Small intestine (tissue), 16 donors: Measurements from ENCODE around the gene NRROS. TPM values are rescaled to one million over a fixed set of nuclear protein-coding genes. Genes with fewer than 3 reads are reported as not detected.
"Not testable (repeated sequence)": the region's sequence is repeated elsewhere in the genome, so short reads cannot be mapped to it uniquely, and the experiment has no call there.

Source experiments
- DNase-seq, 2 donors: peaks; one replicate each; pipeline versions ENCODE4 v3.0.0 to v3.0.0-alpha.2; 2013
- FAIRE-seq: peaks from 2 replicates; lab custom pipeline; 2012; peaks lifted over from hg19 to GRCh38; lab: Jason Lieb, UNC
- H3K27ac ChIP-seq, 3 donors: one replicate each; pipeline ENCODE4 v1.5.1; 2013; ENCODE audit warnings: low read length in 2 of 3, mild to moderate bottlenecking in 2 of 3, control low read depth in 1 of 3, inconsistent platforms in 1 of 3, low read depth in 1 of 3, moderate library complexity in 1 of 3
- H3K27me3 ChIP-seq, 3 donors: one replicate each; pipeline ENCODE4 v1.6.1; 2013; ENCODE audit warnings: low read length in 3 of 3, inconsistent platforms in 1 of 3; ENCODE audit not compliant: control insufficient read depth in 3 of 3, insufficient read depth in 3 of 3
- H3K36me3 ChIP-seq, 3 donors: one replicate each; pipeline ENCODE4 v1.6.1; 2013; ENCODE audit warnings: low read length in 3 of 3, inconsistent platforms in 1 of 3, low read depth in 1 of 3, mild to moderate bottlenecking in 1 of 3, moderate library complexity in 1 of 3; ENCODE audit not compliant: control insufficient read depth in 3 of 3, insufficient read depth in 2 of 3
- H3K4me1 ChIP-seq, 3 donors: one replicate each; pipeline ENCODE4 v1.6.1; 2013; ENCODE audit warnings: low read length in 2 of 3, inconsistent platforms in 1 of 3, low read depth in 1 of 3, mild to moderate bottlenecking in 1 of 3, moderate library complexity in 1 of 3; ENCODE audit not compliant: control insufficient read depth in 3 of 3, insufficient read depth in 2 of 3
- H3K4me3 ChIP-seq, 3 donors: one replicate each; pipeline ENCODE4 v1.5.1; 2013; ENCODE audit warnings: low read length in 3 of 3, control low read depth in 1 of 3, inconsistent platforms in 1 of 3, low read depth in 1 of 3, mild to moderate bottlenecking in 1 of 3, moderate library complexity in 1 of 3
- H3K9me3 ChIP-seq, 2 donors: one replicate each; pipeline ENCODE4 v1.6.1; 2013; ENCODE audit warnings: low read depth in 1 of 2, low read length in 1 of 2; ENCODE audit not compliant: control insufficient read depth in 2 of 2, insufficient read depth in 1 of 2
- WGBS, 3 donors: extraction: QIAGEN DNeasy Blood & Tissue Kit; methylation state at CpG; one replicate each; pipeline ENCODE4 v1.1.7; 2013; 5-methylcytosine and 5-hydroxymethylcytosine counted together
- long read RNA-seq, 10 donors: transcript quantifications; one replicate each; lab custom pipeline, GENCODE V29; 2026
- polyA plus RNA-seq, 4 donors: library from polyadenylated mRNA; stranded (reverse) in 3 of 4; unstranded in 1 of 4; fragments of 200-250 nt in 3 of 4; fragments of 120-200 nt in 1 of 4; gene quantifications; one replicate each; pipeline versions ENCODE4 v1.2.1 to v1.2.3, GENCODE V29; 2013
- donor health status: healthy with polysubstance abuse.
- donor health status: control.
- donor health status: control.
- donor health status: Bipolar disorder and iron deficiency.
- donor health status: healthy.

Gene NRROS
- polyA plus RNA-seq, result 1 to 10 TPM in 2 of 4 donors, under 1 TPM in 1, not detected in 1; 0.54 to 4.1 (median 1.5) TPM
- long read RNA-seq, donor 1, result 0 reads
- long read RNA-seq, donor 2, partial matches to known transcripts, result 0 of 1 reads
- long read RNA-seq, donor 2, other reads (novel, unspliced or antisense), result 0 of 1 reads
- long read RNA-seq, donor 3, result 0 reads
- long read RNA-seq, donor 4, result 0 reads
- long read RNA-seq, donor 5, result 0 reads
- long read RNA-seq, donor 6, result 0 reads
- long read RNA-seq, donor 7, result 0 reads
- long read RNA-seq, donor 8, result 0 reads
- long read RNA-seq, donor 9, partial matches to known transcripts, result 0 of 1 reads
- long read RNA-seq, donor 9, other reads (novel, unspliced or antisense), result 0 of 1 reads
- long read RNA-seq, donor 10, result 0 reads

DNA sequence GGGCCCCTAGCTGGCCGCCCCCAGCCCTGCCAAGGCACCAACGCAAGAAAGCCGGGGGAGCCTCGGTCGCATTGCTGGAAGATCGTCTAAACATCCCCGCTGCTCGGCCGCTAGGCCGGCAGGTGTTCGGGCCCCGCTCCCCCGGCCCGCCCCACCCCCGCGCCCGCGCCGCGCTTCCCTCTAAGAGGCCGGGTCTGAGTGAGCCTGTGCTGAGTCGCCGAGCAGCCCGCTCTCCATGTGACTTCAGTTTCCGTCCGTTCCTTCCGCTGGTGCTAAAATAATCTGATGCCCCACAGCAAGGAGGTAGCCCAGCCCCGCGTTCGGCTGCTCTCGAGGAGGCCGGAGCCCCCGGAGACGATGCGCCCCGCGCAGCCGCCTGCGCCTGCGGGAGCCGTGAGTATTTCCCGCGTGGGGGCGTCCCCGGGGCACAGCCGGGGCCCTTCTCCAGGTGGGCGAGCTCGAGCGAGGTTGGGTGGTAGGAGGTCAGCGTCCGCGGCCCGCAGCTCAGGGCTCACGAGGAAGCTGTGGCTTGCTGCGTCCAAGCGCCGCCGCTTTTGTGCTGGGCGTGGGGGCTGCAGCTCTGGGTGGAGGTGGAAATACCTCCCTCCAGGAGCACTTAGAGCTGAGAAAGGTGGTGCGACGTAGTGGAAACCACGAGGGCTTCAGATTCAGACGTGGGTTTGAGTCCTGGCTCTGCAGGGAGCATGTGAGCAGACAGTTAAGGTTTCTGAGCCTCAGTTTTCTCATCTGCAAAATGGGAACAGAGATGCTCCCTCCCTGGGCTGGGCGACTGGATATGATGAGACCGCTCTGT, at the start of gene NRROS:
NRROS (plus strand) TSS at position 212 of the 814 bp plus-strand sequence. CDS start 14,846 bp downstream, outside the sequence.
- H3K27me3 ChIP-seq, result peaks cover 0 to 14% (median 0%) of the 10 kb centered on the region in 3 donors
- peak within 1 kb of the TSS in 1 of 3 donors; percentile 91 for H3K27ac ChIP-seq
- 3 to 4% (median 4%) methylated on average over 60 to 65 of the region's 65 CpGs for WGBS, 3 donors
- FAIRE-seq, result no peak
- peaks cover 0 to 5% (median 3%) of the 10 kb centered on the region in 3 donors for H3K4me1 ChIP-seq
- H3K4me3 ChIP-seq, result peak within 1 kb of the TSS; percentile 5 to 59 (median 43)
- peaks cover 0 to 2% (median 0%) of the 10 kb centered on the region in 3 donors for H3K36me3 ChIP-seq
- no peaks in the 10 kb centered on the region for H3K9me3 ChIP-seq
- peak; percentile 51 to 71 for DNase-seq

GRCh38 chr3:196590279-196590678, 49.2 kb upstream of the NRROS start:
- no peak for DNase-seq
- WGBS, 3 donors, result 90 to 93% (median 90%) methylated on average over 5 of the region's 5 CpGs
- no peak for FAIRE-seq

GRCh38 chr3:196596355-196596754, 43.1 kb upstream of the NRROS start:
- H3K27me3 ChIP-seq, result peaks cover 0 to 10% (median 2%) of the 10 kb centered on the region in 3 donors
- no peak overlapping the region for H3K27ac ChIP-seq
- no peak for FAIRE-seq
- H3K9me3 ChIP-seq, result no peaks in the 10 kb centered on the region
- 34 to 44% (median 38%) methylated on average over 5 of the region's 5 CpGs for WGBS, 3 donors
- DNase-seq, result no peak
- no peak overlapping the region for H3K4me3 ChIP-seq
- no peaks in the 10 kb centered on the region for H3K4me1 ChIP-seq
- no peaks in the 10 kb centered on the region for H3K36me3 ChIP-seq

More at GRCh38 chr3:196590279-196590678, 49.2 kb upstream of the NRROS start:
- no peaks in the 10 kb centered on the region for H3K4me1 ChIP-seq
- no peak overlapping the region for H3K4me3 ChIP-seq
- H3K36me3 ChIP-seq, result peaks cover 0 to 6% (median 2%) of the 10 kb centered on the region in 3 donors
- H3K9me3 ChIP-seq, result no peaks in the 10 kb centered on the region
- H3K27ac ChIP-seq, result no peak overlapping the region
- H3K27me3 ChIP-seq, result peaks cover 0 to 2% (median 0%) of the 10 kb centered on the region in 3 donors

DNA sequence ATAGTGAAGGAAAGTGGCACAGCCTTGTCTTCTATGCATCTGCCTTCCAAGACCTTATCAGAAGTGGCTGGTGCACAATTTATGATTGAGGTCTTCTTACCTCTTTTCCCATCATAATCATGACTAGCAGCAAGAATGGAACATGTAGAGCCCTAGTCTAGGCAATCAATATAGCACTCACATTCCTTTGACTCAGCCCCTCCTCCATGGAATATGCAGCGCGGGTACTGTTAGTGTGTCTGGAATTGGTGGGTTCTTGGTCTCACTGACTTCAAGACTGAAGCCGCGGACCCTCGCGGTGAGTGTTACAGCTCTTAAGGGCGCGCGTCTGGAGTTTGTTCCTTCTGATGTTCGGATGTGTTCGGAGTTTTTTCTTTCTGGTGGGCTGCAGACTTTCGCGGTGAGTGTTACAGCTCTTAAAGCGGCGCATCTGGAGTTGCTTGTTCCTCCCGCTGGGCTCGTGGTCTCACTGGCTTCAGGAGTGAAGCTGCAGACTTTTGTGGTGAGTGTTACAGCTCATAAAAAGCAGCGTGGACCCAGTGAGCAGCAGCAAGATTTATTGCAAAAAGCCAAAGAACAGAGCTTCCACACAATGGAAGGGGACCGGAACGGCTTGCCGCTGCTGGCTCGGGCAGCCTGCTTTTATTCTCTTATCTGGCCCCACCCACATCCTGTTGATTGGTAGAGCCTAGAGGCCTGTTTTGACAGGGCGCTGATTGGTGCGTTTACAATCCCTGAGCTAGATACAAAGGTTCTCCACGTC, 41.3 kb upstream of the NRROS start:
- WGBS, 3 donors, result 54 to 74% (median 56%) methylated on average over 25 of the region's 25 CpGs
- not testable (repeated sequence) for H3K36me3 ChIP-seq, H3K27ac ChIP-seq, H3K4me1 ChIP-seq, DNase-seq, FAIRE-seq, H3K4me3 ChIP-seq, H3K9me3 ChIP-seq
- H3K27me3 ChIP-seq, result peaks cover 0 to 10% (median 2%) of the 10 kb centered on the region in 3 donors

- Histone ChIP-seq H3K4me3 (no peak overlapping the region), H3K27ac (no peak overlapping the region), H3K27me3 (peaks cover 0 to 10% (median 2%) of the 10 kb centered on the region in 3 donors), H3K9me3 (no peaks in the 10 kb centered on the region), H3K36me3 (no peaks in the 10 kb centered on the region), H3K4me1 (no peaks in the 10 kb centered on the region)
- FAIRE-seq (no peak), DNase-seq (no peak)
- WGBS, 3 donors, result 64 to 72% (median 65%) methylated on average over 5 of the region's 5 CpGs
Measured at GRCh38 chr3:196599734-196600128, 39.8 kb upstream of the NRROS start.

DNA sequence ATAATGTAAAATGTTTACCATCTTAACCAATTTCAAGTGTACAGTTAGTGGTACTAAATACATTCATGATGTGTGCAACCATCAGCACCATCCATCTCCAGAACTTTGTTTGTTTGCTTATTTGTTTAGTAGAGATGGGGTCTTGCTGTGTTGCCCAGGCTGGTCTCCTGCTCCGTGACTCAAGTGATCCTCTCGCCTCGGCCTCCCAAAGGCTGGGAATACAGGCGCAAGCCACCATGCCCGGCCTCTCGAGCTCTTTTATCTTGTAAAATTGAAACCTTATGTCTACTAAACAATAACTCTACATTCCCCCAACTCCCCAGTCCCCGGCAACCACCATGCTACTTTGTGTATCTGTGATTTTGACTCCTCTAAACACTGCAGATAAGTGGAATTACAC, 39.1 kb upstream of the NRROS start:
- Histone ChIP-seq H3K36me3 (no peaks in the 10 kb centered on the region), H3K27me3 (peaks cover 0 to 7% (median 2%) of the 10 kb centered on the region in 3 donors), H3K4me1 (no peaks in the 10 kb centered on the region), H3K4me3 (no peak overlapping the region), H3K9me3 (no peaks in the 10 kb centered on the region), H3K27ac (no peak overlapping the region)
- WGBS, 3 donors, result 90 to 93% (median 92%) methylated on average over 7 of the region's 7 CpGs
- DNase-seq, result no peak
- no peak for FAIRE-seq

DNA sequence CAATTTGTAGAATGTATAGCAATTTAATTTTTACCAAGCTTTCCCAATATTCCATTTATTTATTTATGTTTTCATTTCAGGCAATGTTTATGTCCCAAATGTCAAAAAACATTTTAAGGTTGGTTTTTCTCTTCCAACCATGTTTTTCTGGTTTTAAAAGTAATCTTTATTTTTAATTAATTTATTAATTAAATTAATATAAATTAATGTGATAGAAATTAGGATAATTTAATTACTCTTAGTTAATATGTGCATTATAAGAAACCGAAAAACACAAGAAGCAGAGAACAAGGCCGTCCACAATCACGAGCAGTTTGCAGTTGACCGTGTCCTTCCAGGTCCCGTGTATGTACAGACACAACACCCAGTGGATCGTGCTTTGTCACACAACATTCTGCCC, 36.8 kb upstream of the NRROS start:
- WGBS, 3 donors, result 91 to 94% (median 92%) methylated on average over 6 of the region's 6 CpGs

GRCh38 chr3:196603683-196604082, 35.8 kb upstream of the NRROS start:
- H3K4me1 ChIP-seq, result no peaks in the 10 kb centered on the region
- H3K4me3 ChIP-seq, result no peak overlapping the region
- no peak for FAIRE-seq
- no peaks in the 10 kb centered on the region for H3K27me3 ChIP-seq
- WGBS, 3 donors, result 60 to 65% (median 60%) methylated on average over 7 of the region's 7 CpGs
- H3K36me3 ChIP-seq, result no peaks in the 10 kb centered on the region
- H3K27ac ChIP-seq, result no peak overlapping the region
- DNase-seq, result no peak
- H3K9me3 ChIP-seq, result peaks cover 0 to under 1% of the 10 kb centered on the region in 2 donors

More for the DNA sequence above, 36.8 kb upstream of the NRROS start:
- Histone ChIP-seq H3K27me3 (no peaks in the 10 kb centered on the region), H3K4me3 (no peak overlapping the region), H3K27ac (no peak overlapping the region), H3K4me1 (no peaks in the 10 kb centered on the region), H3K36me3 (no peaks in the 10 kb centered on the region), H3K9me3 (no peaks in the 10 kb centered on the region)
- DNase-seq (no peak), FAIRE-seq (no peak)
